ENCODE measurements around the gene THEMIS.

DNA sequence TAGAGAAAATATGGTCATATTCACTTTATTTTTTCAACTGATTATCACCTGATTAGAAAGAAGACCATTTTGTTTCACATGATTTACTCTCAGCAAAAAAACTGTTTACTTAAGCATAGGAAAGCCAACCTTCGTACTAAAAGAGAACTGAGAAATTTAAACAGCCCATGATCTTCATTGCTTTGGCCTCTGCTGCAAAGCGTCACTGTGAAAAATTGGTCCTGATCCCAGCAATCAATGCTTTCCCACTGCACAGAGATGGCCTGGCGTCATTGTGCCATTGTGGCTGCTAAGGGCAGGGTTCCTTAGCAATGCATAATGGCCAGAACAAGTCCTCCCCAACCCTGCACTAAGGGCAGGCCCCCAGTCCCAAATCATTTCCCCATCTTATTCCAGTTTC, 19.9 kb upstream of the THEMIS start:
- TF ChIP-seq POLR2A (IDR thresholded peaks at IDR 0.05) (no peak), POLR2AphosphoS5 (IDR thresholded peaks at IDR 0.05) (no peak)
- TF ChIP-seq, protein P1, sequence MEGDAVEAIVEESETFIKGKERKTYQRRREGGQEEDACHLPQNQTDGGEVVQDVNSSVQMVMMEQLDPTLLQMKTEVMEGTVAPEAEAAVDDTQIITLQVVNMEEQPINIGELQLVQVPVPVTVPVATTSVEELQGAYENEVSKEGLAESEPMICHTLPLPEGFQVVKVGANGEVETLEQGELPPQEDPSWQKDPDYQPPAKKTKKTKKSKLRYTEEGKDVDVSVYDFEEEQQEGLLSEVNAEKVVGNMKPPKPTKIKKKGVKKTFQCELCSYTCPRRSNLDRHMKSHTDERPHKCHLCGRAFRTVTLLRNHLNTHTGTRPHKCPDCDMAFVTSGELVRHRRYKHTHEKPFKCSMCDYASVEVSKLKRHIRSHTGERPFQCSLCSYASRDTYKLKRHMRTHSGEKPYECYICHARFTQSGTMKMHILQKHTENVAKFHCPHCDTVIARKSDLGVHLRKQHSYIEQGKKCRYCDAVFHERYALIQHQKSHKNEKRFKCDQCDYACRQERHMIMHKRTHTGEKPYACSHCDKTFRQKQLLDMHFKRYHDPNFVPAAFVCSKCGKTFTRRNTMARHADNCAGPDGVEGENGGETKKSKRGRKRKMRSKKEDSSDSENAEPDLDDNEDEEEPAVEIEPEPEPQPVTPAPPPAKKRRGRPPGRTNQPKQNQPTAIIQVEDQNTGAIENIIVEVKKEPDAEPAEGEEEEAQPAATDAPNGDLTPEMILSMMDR (IDR thresholded peaks at IDR 0.05): no peak
